ENCODE data around the gene SMCO4.
A peak's percentile ranks its signal among the peaks of the same experiment; 100 is the strongest.
"Not testable (repeated sequence)": the region's sequence is repeated elsewhere in the genome, so short reads cannot be mapped to it uniquely, and the experiment has no call there.

Gene SMCO4

GRCh38 chr11:93560199-93560932, 17.2 kb upstream of the SMCO4 start:
- no peak for DNase-seq (ENCODE audit: low spot score)

GRCh38 chr11:93559681-93560080, 16.5 kb upstream of the SMCO4 start:
- DNase-seq (ENCODE audit: low spot score): no peak

- DNase-seq (ENCODE audit: low spot score): no peak
Observed at GRCh38 chr11:93552874-93553273, 9.7 kb upstream of the SMCO4 start.

GRCh38 chr11:93549976-93550375, 6.8 kb upstream of the SMCO4 start:
- no peak for DNase-seq (ENCODE audit: low spot score)

- DNase-seq (ENCODE audit: low spot score): no peak
Observed at GRCh38 chr11:93548679-93549319, 5.6 kb upstream of the SMCO4 start.

- DNase-seq (ENCODE audit: low spot score): no peak
Observed at GRCh38 chr11:93547773-93548172, 4.6 kb upstream of the SMCO4 start.

- no peak for DNase-seq (ENCODE audit: low spot score)
Observed at GRCh38 chr11:93547028-93547427, 3.8 kb upstream of the SMCO4 start.

- no peak for DNase-seq (ENCODE audit: low spot score)
Observed at GRCh38 chr11:93545566-93545965, 2.4 kb upstream of the SMCO4 start.

GRCh38 chr11:93542811-93543229, 371 bp downstream of the SMCO4 start:
- DNase-seq (ENCODE audit: low spot score): no peak

GRCh38 chr11:93541884-93542810, 1.0 kb downstream of the SMCO4 start:
- DNase-seq (ENCODE audit: low spot score): peak; percentile 59

- DNase-seq (ENCODE audit: low spot score): no peak
Observed at GRCh38 chr11:93540896-93541553, 2.2 kb downstream of the SMCO4 start.

GRCh38 chr11:93540337-93540736, 2.9 kb downstream of the SMCO4 start:
- no peak for DNase-seq (ENCODE audit: low spot score)

GRCh38 chr11:93537767-93538261, 5.4 kb downstream of the SMCO4 start:
- peak; percentile 69 for DNase-seq (ENCODE audit: low spot score)

GRCh38 chr11:93537049-93537448, 6.1 kb downstream of the SMCO4 start:
- DNase-seq (ENCODE audit: low spot score): peak; percentile 75

GRCh38 chr11:93536101-93536861, 6.9 kb downstream of the SMCO4 start:
- no peak for DNase-seq (ENCODE audit: low spot score)

- DNase-seq (ENCODE audit: low spot score): not testable (repeated sequence)
Observed at GRCh38 chr11:93535578-93535977, 7.6 kb downstream of the SMCO4 start.

GRCh38 chr11:93532806-93533205, 10.4 kb downstream of the SMCO4 start:
- DNase-seq (ENCODE audit: low spot score): no peak

- no peak for DNase-seq (ENCODE audit: low spot score)
Observed at GRCh38 chr11:93532281-93532789, 10.9 kb downstream of the SMCO4 start.

- DNase-seq (ENCODE audit: low spot score): no peak
Observed at GRCh38 chr11:93530468-93530826, 12.7 kb downstream of the SMCO4 start.

- no peak for DNase-seq (ENCODE audit: low spot score)
Observed at GRCh38 chr11:93529707-93530467, 13.3 kb downstream of the SMCO4 start.

All from Ammon's horn (tissue), 1 donor.